GM19372 (cell line): ENCODE data around the gene TBC1D13.
"Not testable (repeated sequence)": the region's sequence is repeated elsewhere in the genome, so short reads cannot be mapped to it uniquely, and the experiment has no call there.

Experiments
- ATAC-seq: cut with Tn5 transposase; IDR thresholded peaks from one replicate; pipeline ENCODE4 v1.9.1; 2021; ENCODE audit warnings: mild to moderate bottlenecking, low read depth, moderate library complexity; ENCODE audit not compliant: unreplicated experiment

The TBC1D13 gene

DNA sequence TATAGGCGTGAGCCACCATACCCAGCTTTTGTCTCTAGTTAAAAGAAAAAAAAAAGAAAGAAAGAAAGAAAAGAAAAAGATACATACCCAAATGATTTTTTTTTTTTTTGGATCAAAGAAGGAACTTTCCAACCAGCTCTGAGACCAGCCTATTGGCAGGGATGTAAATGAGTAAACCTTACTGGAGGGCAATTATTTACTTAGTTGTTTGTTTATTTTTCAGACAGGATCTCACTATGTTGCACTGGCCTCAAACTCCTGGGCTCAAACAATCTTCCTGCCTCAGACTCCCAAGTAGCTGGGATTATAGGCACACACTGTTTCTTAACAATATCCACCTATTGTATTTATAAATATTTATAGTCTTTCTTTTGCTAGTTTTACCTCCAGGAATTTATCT lies 53.5 kb downstream of the TBC1D13 start:
- ATAC-seq: no peak

DNA sequence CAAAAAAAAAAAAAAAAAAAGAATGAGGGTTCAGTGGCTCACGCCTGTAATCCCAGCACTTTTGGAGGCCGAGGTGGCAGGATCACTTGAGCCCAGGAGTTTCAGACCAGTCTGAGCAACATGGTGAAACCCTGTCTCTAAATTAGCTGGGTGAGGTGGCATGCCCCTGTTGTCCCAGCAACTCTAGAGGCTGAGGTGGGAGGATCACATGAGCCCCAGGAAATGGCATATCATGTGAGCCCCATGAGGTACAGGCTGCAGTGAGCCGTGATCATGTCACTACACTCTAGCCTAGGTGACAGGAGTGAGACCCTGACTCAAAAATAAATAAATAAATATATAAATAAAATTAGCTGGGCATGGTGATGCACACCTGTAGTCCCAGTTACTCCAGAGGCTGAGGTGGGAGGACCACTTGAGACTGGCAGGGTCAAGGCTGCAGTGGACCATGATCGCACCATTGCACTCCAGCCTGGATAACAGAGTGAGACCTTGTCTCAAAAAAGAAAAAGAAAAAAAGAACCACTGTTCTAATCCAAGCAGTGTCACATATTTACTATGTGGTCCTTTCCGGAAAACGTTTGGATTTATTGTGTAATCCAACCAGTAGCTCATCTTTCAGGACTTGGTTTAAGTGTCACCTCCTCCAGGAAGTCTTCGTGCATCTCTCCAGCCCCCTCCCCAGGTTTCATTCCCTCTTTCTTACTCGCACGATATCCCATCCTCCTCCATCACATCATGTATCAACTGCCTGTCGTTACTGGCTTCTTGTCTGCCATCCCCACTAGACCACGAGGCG lies 54.8 kb downstream of the TBC1D13 start:
- no peak for ATAC-seq

DNA sequence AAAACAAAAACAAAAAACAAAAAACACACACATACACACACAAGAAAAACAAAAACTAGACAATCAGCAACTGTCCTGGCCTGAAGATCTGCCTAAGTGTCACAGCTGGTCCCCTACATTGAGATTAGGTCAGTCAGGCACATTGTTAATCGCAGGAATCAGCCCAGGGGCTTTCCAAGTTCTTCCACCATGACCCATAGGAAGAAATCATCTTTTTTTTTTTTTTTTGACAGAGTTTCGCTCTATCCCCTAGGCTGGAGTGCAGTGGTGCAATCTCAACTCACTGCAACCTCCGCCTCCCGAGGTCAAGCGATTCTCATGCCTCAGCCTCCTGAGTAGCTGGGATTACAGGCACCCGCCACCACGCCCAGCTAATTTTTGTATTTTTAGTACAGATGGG lies 56.1 kb downstream of the TBC1D13 start:
- ATAC-seq: not testable (repeated sequence)

DNA sequence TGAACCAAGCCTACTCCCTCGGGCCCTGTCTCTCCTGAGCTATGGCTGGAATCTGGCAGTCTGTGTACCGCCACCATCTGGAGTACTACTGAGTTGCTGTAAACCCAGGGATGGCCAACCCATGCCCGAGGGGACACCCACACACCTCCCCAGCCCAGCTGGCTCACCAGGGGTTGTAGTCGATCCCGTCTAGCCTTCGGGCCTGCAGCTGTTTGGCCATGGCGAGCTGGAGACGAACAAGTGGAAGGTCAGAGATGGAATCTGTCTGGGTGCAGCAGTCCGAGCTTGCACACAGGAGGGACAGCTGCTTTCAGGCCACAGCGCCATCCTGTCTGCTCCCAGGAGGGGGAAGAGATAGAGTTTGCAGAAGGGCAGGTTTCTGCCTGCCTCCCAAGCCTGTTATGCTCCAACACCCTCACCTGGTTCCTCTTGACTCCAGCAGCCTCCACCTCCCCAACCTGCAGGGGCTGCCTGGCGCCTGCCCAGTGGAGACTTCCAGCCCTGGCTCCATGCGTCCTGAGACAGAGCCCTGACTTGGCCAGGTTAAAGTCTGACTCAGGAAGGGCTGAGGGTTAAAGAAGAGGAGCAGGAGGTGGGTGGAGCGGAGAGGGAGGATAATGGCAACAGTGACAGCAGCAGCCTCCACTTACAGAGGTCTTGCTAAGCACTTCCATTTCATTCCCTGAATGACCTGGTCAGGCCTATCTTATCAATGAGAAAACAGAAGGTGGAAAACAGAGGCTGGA lies 58.3 kb downstream of the TBC1D13 start:
- ATAC-seq: no peak

DNA sequence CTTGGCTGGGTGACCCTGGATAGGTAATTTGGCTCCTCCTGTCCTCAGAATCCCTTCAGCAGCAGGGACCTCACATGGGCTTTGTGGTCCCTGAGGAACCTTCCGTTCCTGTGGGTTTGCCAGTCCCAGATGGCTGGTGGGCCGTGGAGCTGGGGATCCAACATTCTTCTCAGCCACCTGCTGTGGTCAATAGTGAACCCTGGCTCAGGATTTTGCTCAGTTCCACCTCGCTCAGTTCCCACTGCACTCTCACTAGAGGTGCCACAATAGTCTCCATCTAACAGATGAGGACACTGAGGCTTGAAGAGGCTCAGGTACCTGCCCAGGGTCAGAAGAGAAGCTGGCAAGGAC lies 59.6 kb downstream of the TBC1D13 start:
- no peak for ATAC-seq

DNA sequence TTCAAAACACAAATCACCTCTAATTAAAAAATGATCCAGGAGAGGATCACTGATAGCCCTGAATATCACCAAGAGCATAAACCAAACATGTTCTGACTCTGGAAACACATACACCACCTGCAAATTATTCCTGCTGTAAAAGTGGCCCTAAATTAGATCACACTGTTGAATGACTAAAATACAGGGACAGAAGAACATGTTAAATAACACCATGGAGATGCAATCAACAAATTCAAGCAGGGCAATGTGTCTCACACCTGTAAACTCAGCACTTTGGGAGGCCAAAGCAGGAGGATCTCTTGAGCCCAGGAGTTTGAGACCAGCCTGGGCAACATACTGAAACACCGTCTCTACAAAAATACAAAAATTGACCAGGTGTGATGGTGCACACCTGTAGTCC lies 60.8 kb downstream of the TBC1D13 start:
- no peak for ATAC-seq

DNA sequence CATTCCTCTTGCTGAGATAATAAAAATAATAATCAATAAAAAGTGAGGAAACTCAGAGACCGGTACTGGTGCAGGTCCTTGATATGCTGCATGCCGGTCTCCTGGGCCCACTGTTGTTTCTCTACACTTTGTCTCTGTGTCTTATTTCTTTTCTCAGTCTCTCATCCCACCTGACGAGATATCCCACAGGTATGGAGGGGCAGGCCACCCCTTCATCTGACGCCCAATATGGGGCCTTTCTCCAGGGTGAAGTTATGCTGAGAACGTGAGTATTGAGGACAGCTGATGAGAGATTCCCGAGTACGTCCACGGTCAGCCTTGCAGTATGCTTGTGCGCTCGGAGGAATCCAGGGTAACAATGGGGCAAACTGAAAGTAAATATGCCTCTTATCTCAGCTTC lies 64.0 kb downstream of the TBC1D13 start:
- not testable (repeated sequence) for ATAC-seq

DNA sequence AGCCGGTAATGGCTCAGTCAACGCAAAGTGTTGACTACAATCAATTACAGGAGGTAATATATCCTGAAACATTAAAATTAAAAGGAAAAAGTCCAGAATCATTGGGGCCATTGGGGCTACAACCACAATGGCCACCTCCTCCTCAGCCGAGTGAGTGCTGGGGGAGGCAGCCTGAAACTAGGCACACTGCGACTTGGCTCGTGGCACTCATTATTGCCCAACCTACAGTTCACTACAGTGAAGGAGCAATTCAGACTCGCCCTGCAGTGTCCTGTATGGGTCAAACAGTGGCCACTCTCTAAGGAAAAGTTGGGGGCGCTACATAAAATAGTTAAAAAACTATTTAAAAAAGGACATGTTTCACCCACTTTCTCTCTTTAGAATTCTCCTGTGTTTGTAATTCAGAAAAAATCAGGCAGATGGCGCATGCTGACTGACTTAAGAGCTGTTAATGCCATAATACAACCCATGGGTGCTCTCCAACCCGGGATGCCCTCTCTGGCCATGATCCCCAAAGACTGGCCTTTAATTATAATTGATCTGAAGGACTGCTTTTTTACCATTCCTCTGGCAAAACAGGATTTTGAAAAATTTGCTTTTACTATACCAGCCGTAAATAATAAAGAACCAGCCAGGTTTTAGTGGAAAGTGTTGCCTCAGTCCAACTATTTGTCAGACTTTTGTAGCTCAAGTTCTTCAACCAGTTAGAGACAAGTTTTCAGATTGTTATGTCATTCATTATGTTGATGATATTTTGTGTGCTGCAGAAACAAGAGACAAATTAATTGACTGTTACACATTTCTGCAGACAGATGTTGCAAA lies 64.9 kb downstream of the TBC1D13 start:
- not testable (repeated sequence) for ATAC-seq

DNA sequence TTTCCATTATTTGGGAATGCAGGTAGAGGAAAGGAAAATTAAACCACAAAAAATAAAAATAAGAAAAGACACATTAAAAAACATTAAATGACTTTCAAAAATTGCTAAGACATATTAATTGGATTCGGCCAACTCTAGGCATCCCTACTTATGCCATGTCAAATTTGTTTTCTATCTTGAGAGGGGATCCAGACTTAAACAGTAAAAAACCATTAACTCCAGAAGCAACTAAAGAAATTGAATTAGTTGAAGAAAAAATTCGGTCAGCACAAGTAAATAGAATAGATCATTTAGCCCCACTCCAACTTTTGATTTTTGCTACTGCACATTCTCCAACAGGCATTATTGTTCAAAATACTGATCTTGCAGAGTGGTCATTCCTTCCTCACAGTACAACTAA lies 65.6 kb downstream of the TBC1D13 start:
- ATAC-seq: not testable (repeated sequence)

DNA sequence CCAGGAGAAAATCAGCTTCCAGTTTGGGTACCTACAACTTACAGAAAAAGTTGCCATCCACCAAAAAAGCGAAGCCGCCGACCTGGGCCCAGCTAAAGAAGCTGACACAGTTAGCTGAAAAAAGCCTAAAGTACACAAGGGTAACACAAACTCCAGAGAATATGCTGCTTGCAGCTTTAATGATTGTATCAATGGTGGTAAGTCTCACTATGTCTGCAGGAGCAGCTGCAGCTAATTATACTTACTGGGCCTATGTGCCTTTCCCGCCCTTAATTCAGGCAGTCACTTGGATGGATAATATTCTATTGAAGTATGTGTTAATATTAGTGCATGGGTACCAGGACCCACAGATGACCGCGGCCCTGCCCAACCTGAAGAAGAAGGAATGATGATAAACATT lies 67.4 kb downstream of the TBC1D13 start:
- ATAC-seq: not testable (repeated sequence)

DNA sequence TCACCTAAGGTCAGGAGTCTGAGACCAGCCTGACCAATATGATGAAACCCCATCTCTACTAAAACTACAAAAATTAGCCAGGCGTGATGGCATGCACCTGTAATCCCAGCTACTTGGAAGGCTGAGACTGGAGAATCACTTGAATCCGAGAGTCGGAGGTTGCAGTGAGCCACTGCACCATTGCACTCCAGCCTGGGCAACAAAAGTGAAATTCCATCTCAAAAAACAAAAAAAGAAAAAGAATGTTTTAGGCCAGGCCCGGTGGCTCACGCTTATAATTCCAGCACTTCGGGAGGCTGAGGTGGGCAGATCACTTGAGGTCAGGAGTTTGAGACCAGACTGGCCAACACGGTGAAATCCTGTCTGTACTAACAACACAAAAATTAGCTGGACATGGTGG lies 71.4 kb downstream of the TBC1D13 start:
- not testable (repeated sequence) for ATAC-seq
